NCI-H1048 (cell line): ENCODE data around the gene LAMC3.
"Not testable (repeated sequence)": the region's sequence is repeated elsewhere in the genome, so short reads cannot be mapped to it uniquely, and the experiment has no call there.

Experiments
- DNase-seq: peaks from one replicate; lab custom pipeline; 2025; lab: John Stamatoyannopoulos, UW

The LAMC3 gene

GRCh38 chr9:131028931-131029573 lies 20.1 kb downstream of the LAMC3 start:
- no peak for DNase-seq

GRCh38 chr9:131029574-131029952 lies 20.6 kb downstream of the LAMC3 start:
- no peak for DNase-seq

- DNase-seq: no peak
Measured at GRCh38 chr9:131030239-131031004, 21.4 kb downstream of the LAMC3 start.

- DNase-seq: no peak
Measured at GRCh38 chr9:131031005-131031641, 22.1 kb downstream of the LAMC3 start.

GRCh38 chr9:131031642-131032005 lies 22.6 kb downstream of the LAMC3 start:
- DNase-seq: no peak

GRCh38 chr9:131032384-131032783 lies 23.4 kb downstream of the LAMC3 start:
- DNase-seq: no peak

GRCh38 chr9:131033269-131034224 lies 24.6 kb downstream of the LAMC3 start:
- DNase-seq: no peak

- DNase-seq: no peak
Measured at GRCh38 chr9:131034268-131034667, 25.3 kb downstream of the LAMC3 start.

- not testable (repeated sequence) for DNase-seq
Measured at GRCh38 chr9:131034749-131035148, 25.8 kb downstream of the LAMC3 start.

- no peak for DNase-seq
Measured at GRCh38 chr9:131035548-131035947, 26.6 kb downstream of the LAMC3 start.

- no peak for DNase-seq
Measured at GRCh38 chr9:131036071-131036470, 27.1 kb downstream of the LAMC3 start.

GRCh38 chr9:131036529-131037334 lies 27.8 kb downstream of the LAMC3 start:
- no peak for DNase-seq

GRCh38 chr9:131037335-131038255 lies 28.6 kb downstream of the LAMC3 start:
- DNase-seq: no peak

- no peak for DNase-seq
Measured at GRCh38 chr9:131038256-131039128, 29.5 kb downstream of the LAMC3 start.

GRCh38 chr9:131039129-131039954 lies 30.4 kb downstream of the LAMC3 start:
- DNase-seq: no peak

GRCh38 chr9:131042666-131043065 lies 33.7 kb downstream of the LAMC3 start:
- no peak for DNase-seq

- DNase-seq: no peak
Measured at GRCh38 chr9:131043087-131043486, 34.1 kb downstream of the LAMC3 start.

GRCh38 chr9:131043646-131044045 lies 34.7 kb downstream of the LAMC3 start:
- no peak for DNase-seq
